ENCODE data around the gene SOX6. TPM values are rescaled to one million over a fixed set of nuclear protein-coding genes. Genes with fewer than 3 reads are reported as not detected.
"Not testable (repeated sequence)": the region's sequence is repeated elsewhere in the genome, so short reads cannot be mapped to it uniquely, and the experiment has no call there.

The SOX6 gene
- total RNA-seq, 1 experiment from 2014 or later = not detected

GRCh38 chr11:16141614-16142013 lies 214.7 kb downstream of the SOX6 start:
- peak; percentile 46 for DNase-seq
- H3K23me2 ChIP-seq (ENCODE audit: insufficient read length, low read depth, low read length, poor library complexity, severe bottlenecking); H3K27ac ChIP-seq (ENCODE audit: insufficient read length, low read depth, low read length); H3K4me1 Mint-ChIP-seq; H3K56ac ChIP-seq (ENCODE audit: insufficient read length, low read depth, low read length); H2AK5ac ChIP-seq (ENCODE audit: insufficient read length, low read length); H3K23ac ChIP-seq (ENCODE audit: insufficient read length, low read depth, low read length); H3K27me3 Mint-ChIP-seq (ENCODE audit: low read depth); H3K18ac ChIP-seq (ENCODE audit: insufficient read length, low read depth, low read length); H3K9ac ChIP-seq (ENCODE audit: extremely low read depth, insufficient read length, low read length); H4K91ac ChIP-seq (ENCODE audit: insufficient read length, low read depth, low read length); H3K4me3 Mint-ChIP-seq; H3K4ac ChIP-seq (ENCODE audit: low read depth, low read length); H4K5ac ChIP-seq (ENCODE audit: insufficient read length, low read depth, low read length); H3K4me1 ChIP-seq (ENCODE audit: insufficient read depth, low read length); H3K27ac Mint-ChIP-seq; H3K4me2 ChIP-seq (ENCODE audit: insufficient read depth, insufficient read length, low read length); H4K20me1 ChIP-seq (ENCODE audit: control insufficient read depth, insufficient read depth, insufficient read length); H2BK15ac ChIP-seq (ENCODE audit: low read depth, low read length); H3T11ph ChIP-seq (ENCODE audit: low read length); H3K36me3 Mint-ChIP-seq (ENCODE audit: insufficient read depth in 1 of 3, low read depth in 3 of 3); H2BK20ac ChIP-seq (ENCODE audit: low read depth, low read length, poor library complexity, severe bottlenecking); H3K79me1 ChIP-seq (ENCODE audit: insufficient read depth, low read depth, low read length, poor library complexity, severe bottlenecking); H2BK120ac ChIP-seq (ENCODE audit: low read depth, low read length, poor library complexity, severe bottlenecking); H2AFZ ChIP-seq (ENCODE audit: low read length); H3K27me3 ChIP-seq (ENCODE audit: insufficient read depth, low read length); H2BK5ac ChIP-seq (ENCODE audit: insufficient read length, low read length); H3K9me3 ChIP-seq (ENCODE audit: control insufficient read depth, low read depth, low read length); H3K14ac ChIP-seq (ENCODE audit: insufficient read depth, low read length); H4K8ac ChIP-seq (replicated peaks; ENCODE audit: insufficient read length, low read depth, low read length); H3K79me2 ChIP-seq (ENCODE audit: insufficient read depth, low read length); H2BK12ac ChIP-seq (ENCODE audit: insufficient read length, low read depth, low read length): not testable (repeated sequence)
- peaks cover 10 to 11% of the 10 kb centered on the region in 2 experiments for H3K9me3 Mint-ChIP-seq
- no CpG with 5 or more reads among the region's 7 CpGs for WGBS (ENCODE audit: extremely low coverage, insufficient read length, low lambda C conversion rate)

- WGBS (ENCODE audit: extremely low coverage, insufficient read length, low lambda C conversion rate) = no CpG with 5 or more reads among the region's 8 CpGs
- H2BK5ac ChIP-seq (ENCODE audit: insufficient read length, low read length); H3K27ac Mint-ChIP-seq; H3K14ac ChIP-seq (ENCODE audit: insufficient read depth, low read length); H3K27ac ChIP-seq (ENCODE audit: insufficient read length, low read depth, low read length); H3K9me3 ChIP-seq (ENCODE audit: control insufficient read depth, low read depth, low read length); H2BK120ac ChIP-seq (ENCODE audit: low read depth, low read length, poor library complexity, severe bottlenecking); H2BK20ac ChIP-seq (ENCODE audit: low read depth, low read length, poor library complexity, severe bottlenecking); H3K79me2 ChIP-seq (ENCODE audit: insufficient read depth, low read length); H2AK5ac ChIP-seq (ENCODE audit: insufficient read length, low read length); H3K4me2 ChIP-seq (ENCODE audit: insufficient read depth, insufficient read length, low read length); H2AFZ ChIP-seq (ENCODE audit: low read length); H3K9ac ChIP-seq (ENCODE audit: extremely low read depth, insufficient read length, low read length); H3K4ac ChIP-seq (ENCODE audit: low read depth, low read length); H2BK12ac ChIP-seq (ENCODE audit: insufficient read length, low read depth, low read length); DNase-seq; H3K27me3 ChIP-seq (ENCODE audit: insufficient read depth, low read length); H3K4me1 ChIP-seq (ENCODE audit: insufficient read depth, low read length); H3K27me3 Mint-ChIP-seq (ENCODE audit: low read depth); H3K56ac ChIP-seq (ENCODE audit: insufficient read length, low read depth, low read length); H3K23ac ChIP-seq (ENCODE audit: insufficient read length, low read depth, low read length); H3K36me3 Mint-ChIP-seq (ENCODE audit: insufficient read depth in 1 of 3, low read depth in 3 of 3); H3K23me2 ChIP-seq (ENCODE audit: insufficient read length, low read depth, low read length, poor library complexity, severe bottlenecking); H3K4me1 Mint-ChIP-seq; H4K8ac ChIP-seq (replicated peaks; ENCODE audit: insufficient read length, low read depth, low read length); H3T11ph ChIP-seq (ENCODE audit: low read length); H4K20me1 ChIP-seq (ENCODE audit: control insufficient read depth, insufficient read depth, insufficient read length); H3K18ac ChIP-seq (ENCODE audit: insufficient read length, low read depth, low read length); H4K91ac ChIP-seq (ENCODE audit: insufficient read length, low read depth, low read length); H4K5ac ChIP-seq (ENCODE audit: insufficient read length, low read depth, low read length); H3K79me1 ChIP-seq (ENCODE audit: insufficient read depth, low read depth, low read length, poor library complexity, severe bottlenecking); H2BK15ac ChIP-seq (ENCODE audit: low read depth, low read length); H3K4me3 Mint-ChIP-seq: not testable (repeated sequence)
- peaks cover 10 to 11% of the 10 kb centered on the region in 2 experiments for H3K9me3 Mint-ChIP-seq
Measured at GRCh38 chr11:16141162-16141561, 215.2 kb downstream of the SOX6 start.
